ENCODE data around the gene MYL5.
"Not testable (repeated sequence)": the region's sequence is repeated elsewhere in the genome, so short reads cannot be mapped to it uniquely, and the experiment has no call there.

MYL5 gene

GRCh38 chr4:657834-658667 is 16.3 kb upstream of the MYL5 start:
- no peak for DNase-seq

GRCh38 chr4:658681-659667 is 15.4 kb upstream of the MYL5 start:
- DNase-seq, result no peak

GRCh38 chr4:659851-660250 is 14.5 kb upstream of the MYL5 start:
- no peak for DNase-seq

GRCh38 chr4:660401-660800 is 13.9 kb upstream of the MYL5 start:
- no peak for DNase-seq

- DNase-seq, result no peak
Measured at GRCh38 chr4:661231-661630, 13.1 kb upstream of the MYL5 start.

- no peak for DNase-seq
Measured at GRCh38 chr4:661881-662761, 12.2 kb upstream of the MYL5 start.

GRCh38 chr4:663046-663437 is 11.3 kb upstream of the MYL5 start:
- no peak for DNase-seq

- peak; percentile 46 for DNase-seq
Measured at GRCh38 chr4:663438-664428, 10.6 kb upstream of the MYL5 start.

GRCh38 chr4:664713-665231 is 9.6 kb upstream of the MYL5 start:
- DNase-seq, result no peak

GRCh38 chr4:665381-665750 is 9.0 kb upstream of the MYL5 start:
- no peak for DNase-seq

GRCh38 chr4:665751-666435 is 8.4 kb upstream of the MYL5 start:
- DNase-seq, result no peak

- DNase-seq, result no peak
Measured at GRCh38 chr4:666436-666810, 7.9 kb upstream of the MYL5 start.

GRCh38 chr4:666822-667544 is 7.4 kb upstream of the MYL5 start:
- no peak for DNase-seq

GRCh38 chr4:667545-667925 is 6.8 kb upstream of the MYL5 start:
- DNase-seq, result no peak

- not testable (repeated sequence) for DNase-seq
Measured at GRCh38 chr4:668219-668618, 6.1 kb upstream of the MYL5 start.

GRCh38 chr4:669806-670559 is 4.4 kb upstream of the MYL5 start:
- not testable (repeated sequence) for DNase-seq

- no peak for DNase-seq
Measured at GRCh38 chr4:671769-672168, 2.6 kb upstream of the MYL5 start.

GRCh38 chr4:673349-674091 is 822 bp upstream of the MYL5 start:
- DNase-seq, result no peak
